ENCODE results near the gene CBLB.

CBLB gene

GRCh38 chr3:105805404-105805803 is 63.4 kb downstream of the CBLB start:
- no peak for DNase-seq (ENCODE audit: low read depth)
- no peak overlapping the region for H3K4me3 ChIP-seq (ENCODE audit: low read depth, low read length)
- no peak for TF ChIP-seq CTCF (IDR thresholded peaks at IDR 0.05; ENCODE audit: control insufficient read depth, extremely low read depth, insufficient read depth)

GRCh38 chr3:105802118-105802706 is 66.6 kb downstream of the CBLB start:
- no peak for TF ChIP-seq CTCF (IDR thresholded peaks at IDR 0.05; ENCODE audit: control insufficient read depth, extremely low read depth, insufficient read depth)
- H3K4me3 ChIP-seq (ENCODE audit: low read depth, low read length), result no peak overlapping the region
- no peak for DNase-seq (ENCODE audit: low read depth)

- no peak for TF ChIP-seq CTCF (IDR thresholded peaks at IDR 0.05; ENCODE audit: control insufficient read depth, extremely low read depth, insufficient read depth)
- no peak overlapping the region for H3K4me3 ChIP-seq (ENCODE audit: low read depth, low read length)
- no peak for DNase-seq (ENCODE audit: low read depth)
Measured at GRCh38 chr3:105801397-105801796, 67.4 kb downstream of the CBLB start.

- no peak for TF ChIP-seq CTCF (IDR thresholded peaks at IDR 0.05; ENCODE audit: control insufficient read depth, extremely low read depth, insufficient read depth)
- H3K4me3 ChIP-seq (ENCODE audit: low read depth, low read length), result no peak overlapping the region
- DNase-seq (ENCODE audit: low read depth), result no peak
Measured at GRCh38 chr3:105800320-105800719, 68.5 kb downstream of the CBLB start.

GRCh38 chr3:105799286-105799685 is 69.5 kb downstream of the CBLB start:
- no peak for DNase-seq (ENCODE audit: low read depth)
- no peak overlapping the region for H3K4me3 ChIP-seq (ENCODE audit: low read depth, low read length)
- no peak for TF ChIP-seq CTCF (IDR thresholded peaks at IDR 0.05; ENCODE audit: control insufficient read depth, extremely low read depth, insufficient read depth)

- DNase-seq (ENCODE audit: low read depth), result no peak
- TF ChIP-seq CTCF (IDR thresholded peaks at IDR 0.05; ENCODE audit: control insufficient read depth, extremely low read depth, insufficient read depth), result no peak
- no peak overlapping the region for H3K4me3 ChIP-seq (ENCODE audit: low read depth, low read length)
Measured at GRCh38 chr3:105798381-105798934, 70.4 kb downstream of the CBLB start.

- no peak for DNase-seq (ENCODE audit: low read depth)
- H3K4me3 ChIP-seq (ENCODE audit: low read depth, low read length), result no peak overlapping the region
- TF ChIP-seq CTCF (IDR thresholded peaks at IDR 0.05; ENCODE audit: control insufficient read depth, extremely low read depth, insufficient read depth), result no peak
Measured at GRCh38 chr3:105793040-105793439, 75.8 kb downstream of the CBLB start.

Measured in LNCaP clone FGC (cell line).